Astrocyte of the cerebellum (primary cell): ENCODE data around the gene USH1C.

ENCODE experiments used
- DNase-seq: peaks from one replicate; pipeline ENCODE4 v3.0.0-alpha.2; 2011; ENCODE audit warnings: low read depth
- H3K4me3 ChIP-seq: 2 replicates; pipeline ENCODE4 v1.5.1; 2011; ENCODE audit warnings: mild to moderate bottlenecking, low read depth, low read length, moderate library complexity
- in situ Hi-C: cut with HindIII; loops from 2 replicates; pipeline ENCODE4 v1.10.0; 2017; ENCODE audit warnings: low sequenced_read_pairs
- TF ChIP-seq, protein P1 (sequence below): IDR thresholded peaks from 2 replicates; pipeline ENCODE4 v1.5.1; 2012; ENCODE audit warnings: low read length, low read depth, moderate library complexity, mild to moderate bottlenecking; ENCODE audit errors: missing control alignments

The USH1C gene

DNA sequence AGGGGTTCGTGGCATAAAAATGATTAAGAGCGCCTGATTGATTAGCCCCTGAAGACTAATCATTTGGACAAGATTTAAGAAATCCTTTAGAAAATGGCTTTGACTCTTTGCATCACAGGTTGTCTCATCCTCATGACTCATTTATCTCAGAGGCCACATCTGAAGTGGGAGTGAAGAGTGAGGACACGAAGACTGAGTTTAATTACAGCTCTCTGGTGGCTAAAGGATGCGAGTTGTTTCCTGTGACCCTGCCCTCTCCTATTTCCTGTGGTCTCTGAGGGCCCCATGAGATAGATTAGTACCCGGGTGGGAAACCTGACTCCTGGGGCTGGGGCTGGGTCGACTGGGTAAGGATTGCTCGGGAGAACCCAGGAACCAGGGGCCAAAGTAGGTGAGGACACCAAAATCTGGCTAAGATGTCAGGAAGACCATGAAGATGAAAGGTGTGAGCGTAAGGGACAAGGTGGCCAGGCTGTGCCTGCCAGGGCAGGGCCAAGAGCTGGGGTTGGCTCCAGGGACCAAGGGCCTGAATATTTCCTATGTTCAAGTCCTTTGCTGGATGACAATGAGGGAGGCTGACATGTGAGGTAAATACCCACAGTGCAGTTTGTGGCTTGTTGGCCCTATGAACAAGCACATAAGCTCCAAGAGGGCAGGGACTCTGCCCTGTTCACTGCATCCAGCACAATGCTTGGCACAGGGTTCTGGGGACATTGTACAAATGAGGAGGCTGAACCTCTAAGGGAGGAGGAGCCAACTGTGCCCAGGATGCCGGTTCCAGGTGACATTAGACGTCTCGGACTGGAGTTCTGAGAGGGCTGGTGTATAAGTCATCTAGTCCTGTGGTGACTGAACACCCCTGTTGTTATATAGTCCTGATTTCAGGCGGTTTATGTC, 6.5 kb upstream of the USH1C start:
- TF ChIP-seq, protein P1, sequence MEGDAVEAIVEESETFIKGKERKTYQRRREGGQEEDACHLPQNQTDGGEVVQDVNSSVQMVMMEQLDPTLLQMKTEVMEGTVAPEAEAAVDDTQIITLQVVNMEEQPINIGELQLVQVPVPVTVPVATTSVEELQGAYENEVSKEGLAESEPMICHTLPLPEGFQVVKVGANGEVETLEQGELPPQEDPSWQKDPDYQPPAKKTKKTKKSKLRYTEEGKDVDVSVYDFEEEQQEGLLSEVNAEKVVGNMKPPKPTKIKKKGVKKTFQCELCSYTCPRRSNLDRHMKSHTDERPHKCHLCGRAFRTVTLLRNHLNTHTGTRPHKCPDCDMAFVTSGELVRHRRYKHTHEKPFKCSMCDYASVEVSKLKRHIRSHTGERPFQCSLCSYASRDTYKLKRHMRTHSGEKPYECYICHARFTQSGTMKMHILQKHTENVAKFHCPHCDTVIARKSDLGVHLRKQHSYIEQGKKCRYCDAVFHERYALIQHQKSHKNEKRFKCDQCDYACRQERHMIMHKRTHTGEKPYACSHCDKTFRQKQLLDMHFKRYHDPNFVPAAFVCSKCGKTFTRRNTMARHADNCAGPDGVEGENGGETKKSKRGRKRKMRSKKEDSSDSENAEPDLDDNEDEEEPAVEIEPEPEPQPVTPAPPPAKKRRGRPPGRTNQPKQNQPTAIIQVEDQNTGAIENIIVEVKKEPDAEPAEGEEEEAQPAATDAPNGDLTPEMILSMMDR = no peak
- in situ Hi-C loops = no loop called here
- DNase-seq = no peak
- H3K4me3 ChIP-seq = no peak overlapping the region

DNA sequence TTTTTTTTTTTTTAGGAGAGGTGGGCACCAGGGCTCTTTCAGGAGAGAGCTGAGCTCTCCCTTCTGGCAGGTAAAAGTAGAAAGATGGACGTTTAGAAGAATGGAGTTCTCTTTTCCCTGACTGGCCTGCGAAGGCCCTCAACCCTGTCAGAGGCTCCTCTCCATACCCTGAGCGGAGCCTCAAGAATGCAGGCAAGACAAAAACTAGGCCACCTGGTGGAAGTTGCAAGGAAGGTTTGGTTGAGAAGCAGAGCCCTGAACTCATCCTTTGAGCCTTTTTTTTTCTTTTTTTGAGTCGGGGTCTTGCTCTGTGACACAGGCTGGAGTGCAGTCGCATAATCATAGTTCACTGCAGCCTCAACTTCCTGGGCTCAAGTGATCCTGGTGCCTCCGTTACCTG, 4.2 kb upstream of the USH1C start:
- in situ Hi-C loops = no loop called here
- TF ChIP-seq, protein P1 = no peak
- H3K4me3 ChIP-seq = no peak overlapping the region
- no peak for DNase-seq

DNA sequence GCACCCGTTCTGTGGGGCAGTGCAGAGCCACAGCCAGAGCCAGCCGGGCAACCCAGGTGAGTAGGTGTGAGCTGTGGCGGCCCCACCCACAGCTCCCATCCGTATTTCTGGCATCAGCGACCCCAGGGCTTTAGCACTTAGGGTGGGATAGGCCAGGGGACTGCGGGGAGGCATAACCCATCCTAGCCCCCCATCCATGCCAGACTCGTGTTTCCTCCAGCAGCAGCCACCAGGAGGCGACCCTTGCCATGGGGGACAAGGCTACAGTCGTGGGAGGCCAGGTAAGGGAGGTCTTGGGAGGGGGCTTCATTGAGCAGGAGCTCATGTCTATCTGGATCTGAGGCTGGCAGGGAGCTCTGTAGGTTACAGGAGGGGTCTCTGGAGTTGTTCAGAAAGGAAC, 3.7 kb upstream of the USH1C start:
- in situ Hi-C loops = no loop called here
- no peak for DNase-seq

DNA sequence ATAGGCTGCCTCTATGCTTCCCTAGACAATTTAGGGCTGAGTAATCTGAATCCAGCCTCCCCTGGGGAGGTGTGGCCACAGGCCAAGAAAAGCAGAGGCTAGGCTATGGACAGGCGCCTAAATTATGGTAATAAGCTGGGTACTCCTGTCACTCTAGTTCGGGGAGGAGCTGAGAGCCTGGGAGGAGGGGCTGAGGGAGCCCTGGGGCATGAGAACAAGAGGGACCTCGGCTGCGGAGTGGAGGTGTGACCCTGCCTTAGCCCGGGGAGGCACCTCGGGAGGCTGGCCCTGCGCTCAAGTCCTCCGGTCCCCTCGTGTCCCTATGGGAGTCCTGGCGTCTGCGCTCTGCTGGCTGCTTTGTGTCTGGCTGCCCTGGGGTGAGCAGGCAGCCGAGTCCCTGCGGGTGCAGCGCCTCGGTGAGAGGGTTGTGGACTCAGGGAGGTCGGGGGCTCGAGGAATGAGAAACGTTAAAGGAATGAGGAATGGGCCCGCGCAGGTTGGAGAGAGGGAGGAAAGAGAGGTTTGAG, 2.9 kb upstream of the USH1C start, which contains the start of gene OTOG:
Gene OTOG, plus strand, starts transcription at position 209 of the 527 bp plus-strand sequence. Its CDS starts 114 bp downstream, at position 323.
- H3K4me3 ChIP-seq = no peak within 1 kb of the TSS
- TF ChIP-seq, protein P1 = no peak
- no peak for DNase-seq
- in situ Hi-C loops = no loop called here

More for the DNA sequence above, 3.7 kb upstream of the USH1C start:
- no peak overlapping the region for H3K4me3 ChIP-seq
- TF ChIP-seq, protein P1 = no peak

DNA sequence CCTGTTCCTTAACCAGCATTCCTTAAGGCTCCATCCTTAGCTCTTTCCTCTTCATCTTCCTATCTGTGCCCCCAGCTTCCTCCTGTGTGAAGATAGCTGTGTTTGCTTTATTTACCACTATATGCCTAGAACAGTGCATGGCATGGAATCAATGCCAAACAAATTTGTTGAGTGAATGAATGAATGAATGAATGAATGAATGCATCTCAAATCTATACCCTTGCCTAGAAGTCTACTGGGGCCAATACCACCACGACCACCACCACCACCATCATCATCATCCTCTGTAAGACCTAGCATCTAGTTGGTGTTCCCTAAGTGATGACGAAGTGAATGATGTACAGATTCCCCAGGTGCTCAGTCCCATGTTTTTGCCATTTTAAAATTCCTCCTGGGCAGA, 2.0 kb upstream of the USH1C start:
- no peak overlapping the region for H3K4me3 ChIP-seq
- TF ChIP-seq, protein P1 = no peak
- in situ Hi-C loops = no loop called here
- DNase-seq = no peak

DNA sequence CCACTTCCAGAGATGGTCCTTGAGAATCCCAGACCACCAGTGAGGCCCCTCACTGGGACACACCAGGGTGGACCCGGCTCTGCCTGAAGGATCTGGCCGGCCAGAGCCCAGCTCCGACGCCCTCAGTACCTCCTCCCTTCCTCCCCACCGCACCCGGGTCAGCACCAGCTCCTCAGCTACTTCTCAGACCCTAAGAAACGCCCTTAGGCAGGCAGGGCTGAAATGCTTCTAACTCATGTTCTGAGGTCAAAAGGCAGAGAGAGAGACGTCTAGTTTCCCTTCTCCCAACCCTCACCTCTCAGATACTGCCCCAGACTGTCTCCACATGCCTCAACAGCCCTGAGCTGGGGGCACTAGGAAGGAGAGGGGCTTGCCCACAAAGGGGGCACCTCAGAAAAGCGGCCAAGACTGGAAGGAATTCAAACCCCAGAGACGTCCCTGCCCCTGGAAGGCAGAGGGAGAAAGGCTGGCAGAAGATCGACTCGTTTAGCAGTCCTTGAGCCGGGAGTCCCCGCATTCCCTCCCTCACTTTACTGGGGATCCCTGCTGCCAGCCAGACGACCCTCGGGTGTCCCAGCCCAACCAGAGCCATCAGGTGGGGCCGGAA, 539 bp downstream of the USH1C start:
- no peak for DNase-seq
- TF ChIP-seq, protein P1 = no peak
- H3K4me3 ChIP-seq = no peak overlapping the region
- in situ Hi-C loops = no loop called here
